Activated naive CD8-positive, alpha-beta T cell treated with anti-CD3 and anti-CD28 coated beads for 36 hours (primary cell): Measurements from ENCODE around the gene AMER1. TPM values are rescaled to one million over a fixed set of nuclear protein-coding genes. Genes with fewer than 3 reads are reported as not detected.
A peak's percentile ranks its signal among the peaks of the same experiment; 100 is the strongest.
"Not testable (repeated sequence)": the region's sequence is repeated elsewhere in the genome, so short reads cannot be mapped to it uniquely, and the experiment has no call there.

Source experiments
- DNase-seq: peaks from one replicate; pipeline ENCODE4 v3.0.0; 2021
- H3K27ac Mint-ChIP-seq: one replicate; pipeline ENCODE4 v1.8.0; 2022; ENCODE audit warnings: mild to moderate bottlenecking, moderate library complexity, mixed read lengths
- H3K27me3 Mint-ChIP-seq: one replicate; pipeline ENCODE4 v1.8.0; 2022; ENCODE audit warnings: mild to moderate bottlenecking, mixed read lengths
- H3K36me3 Mint-ChIP-seq: one replicate; pipeline ENCODE4 v1.8.0; 2021; ENCODE audit warnings: mild to moderate bottlenecking, mixed read lengths
- H3K4me1 Mint-ChIP-seq: one replicate; pipeline ENCODE4 v1.8.0; 2021; ENCODE audit warnings: mixed read lengths
- H3K4me3 Mint-ChIP-seq: one replicate; pipeline ENCODE4 v1.8.0; 2022; ENCODE audit warnings: mild to moderate bottlenecking, moderate library complexity, mixed read lengths
- H3K9me3 Mint-ChIP-seq: one replicate; pipeline ENCODE4 v1.8.0; 2022; ENCODE audit warnings: mixed read lengths
- total RNA-seq, 2 experiments: library from RNA; stranded (reverse); gene quantifications; one replicate each; pipeline ENCODE4 v1.2.3, GENCODE V29; 2021

The AMER1 gene
- 1 to 10 TPM; 4.3 to 4.4 TPM for total RNA-seq

GRCh38 chrX:64205441-64205734 is at the start of gene AMER1:
AMER1 (minus strand) TSS chrX:64205708; CDS start chrX:64193286, 12,422 bp downstream.
- Mint-ChIP-seq H3K4me3 (peak within 1 kb of the TSS; percentile 81), H3K36me3 (no peaks in the 10 kb centered on the region), H3K9me3 (no peaks in the 10 kb centered on the region), H3K27me3 (no peaks in the 10 kb centered on the region), H3K27ac (peak within 1 kb of the TSS; percentile 90), H3K4me1 (peaks cover 10% of the 10 kb centered on the region)
- DNase-seq: no peak

- Mint-ChIP-seq H3K4me1 (no peaks in the 10 kb centered on the region), H3K27ac (no peak within 1 kb of the TSS), H3K36me3 (no peaks in the 10 kb centered on the region), H3K27me3 (no peaks in the 10 kb centered on the region), H3K9me3 (no peaks in the 10 kb centered on the region), H3K4me3 (no peak within 1 kb of the TSS)
- no peak for DNase-seq
Measured at GRCh38 chrX:64230123-64230970, 24.8 kb upstream of the AMER1 start, which contains the start of gene ASB12. ASB12 (minus strand) TSS chrX:64230607; CDS start chrX:64225650, 4,957 bp downstream.

- Mint-ChIP-seq H3K4me1 (no peaks in the 10 kb centered on the region), H3K9me3 (no peaks in the 10 kb centered on the region), H3K4me3 (no peak overlapping the region), H3K36me3 (no peaks in the 10 kb centered on the region), H3K27me3 (no peaks in the 10 kb centered on the region), H3K27ac (no peak overlapping the region)
- DNase-seq: no peak
Measured at GRCh38 chrX:64229154-64229553, 23.6 kb upstream of the AMER1 start.

- Mint-ChIP-seq H3K4me3 (no peak overlapping the region), H3K9me3 (no peaks in the 10 kb centered on the region), H3K36me3 (no peaks in the 10 kb centered on the region), H3K27me3 (no peaks in the 10 kb centered on the region), H3K4me1 (no peaks in the 10 kb centered on the region), H3K27ac (no peak overlapping the region)
- DNase-seq: no peak
Measured at GRCh38 chrX:64218023-64218422, 12.5 kb upstream of the AMER1 start.

- not testable (repeated sequence) for H3K36me3 Mint-ChIP-seq, DNase-seq, H3K4me3 Mint-ChIP-seq, H3K27ac Mint-ChIP-seq, H3K27me3 Mint-ChIP-seq, H3K9me3 Mint-ChIP-seq, H3K4me1 Mint-ChIP-seq
Measured at GRCh38 chrX:64213989-64214388, 8.5 kb upstream of the AMER1 start.

- Mint-ChIP-seq H3K27ac (peak overlapping the region; percentile 90), H3K27me3 (no peaks in the 10 kb centered on the region)
- DNase-seq: no peak
Measured at GRCh38 chrX:64206556-64207162, 1.2 kb upstream of the AMER1 start.

GRCh38 chrX:64205735-64206501 is 410 bp upstream of the AMER1 start:
- no peaks in the 10 kb centered on the region for H3K27me3 Mint-ChIP-seq
- H3K4me3 Mint-ChIP-seq: peak overlapping the region; percentile 81
- no peaks in the 10 kb centered on the region for H3K36me3 Mint-ChIP-seq
- DNase-seq: peak; percentile 83
- peaks cover 10% of the 10 kb centered on the region for H3K4me1 Mint-ChIP-seq
- peak overlapping the region; percentile 90 for H3K27ac Mint-ChIP-seq
- no peaks in the 10 kb centered on the region for H3K9me3 Mint-ChIP-seq

More at GRCh38 chrX:64206556-64207162, 1.2 kb upstream of the AMER1 start:
- Mint-ChIP-seq H3K36me3 (no peaks in the 10 kb centered on the region), H3K4me1 (peaks cover 10% of the 10 kb centered on the region), H3K9me3 (no peaks in the 10 kb centered on the region), H3K4me3 (peak overlapping the region; percentile 81)

GRCh38 chrX:64204701-64205440 is 637 bp downstream of the AMER1 start:
- H3K27ac Mint-ChIP-seq: peak overlapping the region; percentile 20

GRCh38 chrX:64204252-64204651 is 1.3 kb downstream of the AMER1 start:
- Mint-ChIP-seq H3K9me3 (no peaks in the 10 kb centered on the region), H3K36me3 (no peaks in the 10 kb centered on the region), H3K27ac (peak overlapping the region; percentile 20), H3K4me1 (peaks cover 10% of the 10 kb centered on the region), H3K27me3 (no peaks in the 10 kb centered on the region), H3K4me3 (peak overlapping the region; percentile 77)
- DNase-seq: no peak

More at GRCh38 chrX:64204701-64205440, 637 bp downstream of the AMER1 start:
- H3K4me1 Mint-ChIP-seq: peaks cover 10% of the 10 kb centered on the region
- peak overlapping the region; percentile 81 for H3K4me3 Mint-ChIP-seq
- peak; percentile 18 for DNase-seq
- no peaks in the 10 kb centered on the region for H3K27me3 Mint-ChIP-seq
- no peaks in the 10 kb centered on the region for H3K9me3 Mint-ChIP-seq
- H3K36me3 Mint-ChIP-seq: no peaks in the 10 kb centered on the region

GRCh38 chrX:64202808-64203325 is 2.6 kb downstream of the AMER1 start:
- Mint-ChIP-seq H3K4me1 (peaks cover 14% of the 10 kb centered on the region), H3K36me3 (no peaks in the 10 kb centered on the region), H3K9me3 (no peaks in the 10 kb centered on the region), H3K27ac (no peak overlapping the region), H3K27me3 (no peaks in the 10 kb centered on the region), H3K4me3 (no peak overlapping the region)
- no peak for DNase-seq

GRCh38 chrX:64198036-64198435 is 7.5 kb downstream of the AMER1 start:
- no peaks in the 10 kb centered on the region for H3K27me3 Mint-ChIP-seq
- H3K4me3 Mint-ChIP-seq: no peak overlapping the region
- no peaks in the 10 kb centered on the region for H3K9me3 Mint-ChIP-seq
- H3K27ac Mint-ChIP-seq: no peak overlapping the region
- no peaks in the 10 kb centered on the region for H3K36me3 Mint-ChIP-seq
- no peak for DNase-seq
- peaks cover 9% of the 10 kb centered on the region for H3K4me1 Mint-ChIP-seq

- H3K9me3 Mint-ChIP-seq: no peaks in the 10 kb centered on the region
- H3K27ac Mint-ChIP-seq: no peak overlapping the region
- H3K4me1 Mint-ChIP-seq: peaks cover 4% of the 10 kb centered on the region
- peaks cover 6% of the 10 kb centered on the region for H3K36me3 Mint-ChIP-seq
- H3K4me3 Mint-ChIP-seq: no peak overlapping the region
- no peak for DNase-seq
- no peaks in the 10 kb centered on the region for H3K27me3 Mint-ChIP-seq
Measured at GRCh38 chrX:64196606-64197005, 8.9 kb downstream of the AMER1 start.

GRCh38 chrX:64195862-64196261 is 9.6 kb downstream of the AMER1 start:
- H3K4me3 Mint-ChIP-seq: no peak overlapping the region
- no peaks in the 10 kb centered on the region for H3K9me3 Mint-ChIP-seq
- H3K36me3 Mint-ChIP-seq: peaks cover 8% of the 10 kb centered on the region
- H3K27ac Mint-ChIP-seq: no peak overlapping the region
- H3K27me3 Mint-ChIP-seq: no peaks in the 10 kb centered on the region
- DNase-seq: no peak
- peaks cover 4% of the 10 kb centered on the region for H3K4me1 Mint-ChIP-seq

GRCh38 chrX:64192673-64193072 is 12.8 kb downstream of the AMER1 start:
- no peak overlapping the region for H3K4me3 Mint-ChIP-seq
- no peak overlapping the region for H3K27ac Mint-ChIP-seq
- H3K36me3 Mint-ChIP-seq: peaks cover 10% of the 10 kb centered on the region
- DNase-seq: no peak
- H3K9me3 Mint-ChIP-seq: no peaks in the 10 kb centered on the region
- no peaks in the 10 kb centered on the region for H3K27me3 Mint-ChIP-seq
- no peaks in the 10 kb centered on the region for H3K4me1 Mint-ChIP-seq
